Thymus (tissue), 11 donors: Measurements from ENCODE around the gene CCDC30. TPM values are rescaled to one million over a fixed set of nuclear protein-coding genes. Genes with fewer than 3 reads are reported as not detected.
A peak's percentile ranks its signal among the peaks of the same experiment; 100 is the strongest.

Experiments used
- DNase-seq, 9 donors: peaks; one replicate each; pipeline ENCODE4 v3.0.0-alpha.2; 2013; ENCODE audit warnings: low spot score in 9 of 9, low read depth in 6 of 9, missing footprints in 1 of 9
- H3K27ac ChIP-seq, 2 donors: one replicate each; pipeline ENCODE4 v1.5.1; 2013; ENCODE audit warnings: control low read depth in 1 of 2, low read depth in 1 of 2, low read length in 1 of 2, mild to moderate bottlenecking in 1 of 2, moderate library complexity in 1 of 2
- H3K27me3 ChIP-seq, 2 donors: one replicate each; pipeline ENCODE4 v1.5.1; 2013; ENCODE audit warnings: low read length in 1 of 2; ENCODE audit not compliant: control insufficient read depth in 2 of 2, insufficient read depth in 1 of 2
- H3K36me3 ChIP-seq, 2 donors: one replicate each; pipeline ENCODE4 v1.5.1; 2013; ENCODE audit warnings: low read length in 1 of 2, mild to moderate bottlenecking in 1 of 2, moderate library complexity in 1 of 2; ENCODE audit not compliant: control insufficient read depth in 2 of 2, insufficient read depth in 2 of 2
- H3K4me1 ChIP-seq, 2 donors: one replicate each; pipeline ENCODE4 v1.5.1; 2013; ENCODE audit warnings: low read length in 2 of 2; ENCODE audit not compliant: control insufficient read depth in 2 of 2, insufficient read depth in 2 of 2
- H3K4me3 ChIP-seq, 2 donors: one replicate each; pipeline ENCODE4 v1.5.1; 2013; ENCODE audit warnings: low read length in 2 of 2, control low read depth in 1 of 2, mild to moderate bottlenecking in 1 of 2
- H3K9me3 ChIP-seq, 2 donors: one replicate each; pipeline ENCODE4 v1.5.1; 2013; ENCODE audit warnings: low read length in 1 of 2, mild to moderate bottlenecking in 1 of 2; ENCODE audit not compliant: control insufficient read depth in 2 of 2, insufficient read depth in 1 of 2
- WGBS: extraction: QIAGEN DNeasy Blood & Tissue Kit; methylation state at CpG from one replicate; pipeline ENCODE4 v1.1.7; 2013; 5-methylcytosine and 5-hydroxymethylcytosine counted together
- polyA plus RNA-seq: library from polyadenylated mRNA; stranded (reverse); fragments of 200-250 nt; gene quantifications from one replicate; pipeline ENCODE4 v1.2.3, GENCODE V29; 2013
- total RNA-seq: library from RNA; stranded (reverse); fragments of 120-200 nt; gene quantifications from one replicate; pipeline ENCODE4 v1.2.4, GENCODE V29; 2013
- donor health status: healthy.

Gene CCDC30
- total and polyA plus RNA-seq, 2 donors, result 1.6 to 1.9 TPM

GRCh38 chr1:42639116-42639515 is 176.0 kb downstream of the CCDC30 start:
- H3K4me1 ChIP-seq, result no peaks in the 10 kb centered on the region
- no peak for DNase-seq
- no peak overlapping the region for H3K27ac ChIP-seq
- H3K9me3 ChIP-seq, result no peaks in the 10 kb centered on the region
- H3K36me3 ChIP-seq, result no peaks in the 10 kb centered on the region
- H3K27me3 ChIP-seq, result no peaks in the 10 kb centered on the region
- no peak overlapping the region for H3K4me3 ChIP-seq

- DNase-seq, result no peak
- no peak overlapping the region for H3K4me3 ChIP-seq
- no peak overlapping the region for H3K27ac ChIP-seq
- H3K4me1 ChIP-seq, result no peaks in the 10 kb centered on the region
- H3K27me3 ChIP-seq, result no peaks in the 10 kb centered on the region
- no peaks in the 10 kb centered on the region for H3K36me3 ChIP-seq
- WGBS, result 97% methylated on average over 2 of the region's 2 CpGs
- H3K9me3 ChIP-seq, result no peaks in the 10 kb centered on the region
Measured at GRCh38 chr1:42646056-42646455, 183.0 kb downstream of the CCDC30 start.

- Histone ChIP-seq H3K27me3 (no peaks in the 10 kb centered on the region), H3K27ac (peak overlapping the region; percentile 55 to 92), H3K36me3 (peaks cover 6 to 21% of the 10 kb centered on the region in 2 donors), H3K4me3 (no peak overlapping the region), H3K9me3 (no peaks in the 10 kb centered on the region), H3K4me1 (peaks cover 11 to 17% of the 10 kb centered on the region in 2 donors)
- peak in 1 of 9 donors; percentile 4 for DNase-seq
- WGBS, result 86% methylated on average over 5 of the region's 5 CpGs
Measured at GRCh38 chr1:42657201-42657600, 194.1 kb downstream of the CCDC30 start.

GRCh38 chr1:42657981-42658876 is 195.1 kb downstream of the CCDC30 start, which contains the start of gene PPIH:
Gene PPIH, plus strand, starts transcription at chr1:42658423. Its CDS starts 24 bp downstream, at chr1:42658447.
- peak within 1 kb of the TSS; percentile 83 to 92 for H3K27ac ChIP-seq
- H3K9me3 ChIP-seq, result no peaks in the 10 kb centered on the region

GRCh38 chr1:42658877-42659337 is 195.8 kb downstream of the CCDC30 start:
- Histone ChIP-seq H3K4me1 (peaks cover 11 to 17% of the 10 kb centered on the region in 2 donors), H3K9me3 (no peaks in the 10 kb centered on the region), H3K36me3 (peaks cover 7 to 30% of the 10 kb centered on the region in 2 donors), H3K27ac (peak overlapping the region in 1 of 2 donors; percentile 75), H3K27me3 (no peaks in the 10 kb centered on the region), H3K4me3 (peak overlapping the region; percentile 64 to 100)
- no peak for DNase-seq
- 15% methylated on average over 20 of the region's 20 CpGs for WGBS

More at GRCh38 chr1:42657981-42658876, 195.1 kb downstream of the CCDC30 start, which contains the start of gene PPIH:
- no peaks in the 10 kb centered on the region for H3K27me3 ChIP-seq
- under 1% methylated on average over 53 of the region's 53 CpGs for WGBS
- DNase-seq, result peak; percentile 83 to 97 (median 92)
- H3K4me3 ChIP-seq, result peak within 1 kb of the TSS; percentile 64 to 100
- peaks cover 7 to 23% of the 10 kb centered on the region in 2 donors for H3K36me3 ChIP-seq
- H3K4me1 ChIP-seq, result peaks cover 11 to 17% of the 10 kb centered on the region in 2 donors

GRCh38 chr1:42660907-42661500 is 197.9 kb downstream of the CCDC30 start:
- Histone ChIP-seq H3K27ac (no peak overlapping the region), H3K4me1 (peaks cover 11 to 17% of the 10 kb centered on the region in 2 donors), H3K36me3 (peaks cover 26 to 50% of the 10 kb centered on the region in 2 donors), H3K27me3 (no peaks in the 10 kb centered on the region), H3K9me3 (no peaks in the 10 kb centered on the region), H3K4me3 (no peak overlapping the region)
- 87% methylated on average over 3 of the region's 3 CpGs for WGBS
- DNase-seq, result no peak

GRCh38 chr1:42669936-42670335 is 206.8 kb downstream of the CCDC30 start:
- no peak overlapping the region for H3K4me3 ChIP-seq
- peaks cover 34 to 73% of the 10 kb centered on the region in 2 donors for H3K36me3 ChIP-seq
- H3K27me3 ChIP-seq, result no peaks in the 10 kb centered on the region
- DNase-seq, result no peak
- H3K9me3 ChIP-seq, result no peaks in the 10 kb centered on the region
- no peak overlapping the region for H3K27ac ChIP-seq
- WGBS, result over 99% methylated on average over 3 of the region's 3 CpGs
- no peaks in the 10 kb centered on the region for H3K4me1 ChIP-seq

GRCh38 chr1:42670425-42670824 is 207.3 kb downstream of the CCDC30 start:
- Histone ChIP-seq H3K27ac (no peak overlapping the region), H3K27me3 (no peaks in the 10 kb centered on the region), H3K9me3 (no peaks in the 10 kb centered on the region), H3K4me3 (no peak overlapping the region), H3K36me3 (peaks cover 32 to 75% of the 10 kb centered on the region in 2 donors), H3K4me1 (no peaks in the 10 kb centered on the region)
- no peak for DNase-seq
- 97% methylated on average over 4 of the region's 4 CpGs for WGBS

- H3K9me3 ChIP-seq, result no peaks in the 10 kb centered on the region
- H3K36me3 ChIP-seq, result peaks cover 13 to 51% of the 10 kb centered on the region in 2 donors
- no peak for DNase-seq
- no peaks in the 10 kb centered on the region for H3K27me3 ChIP-seq
- no peak overlapping the region for H3K27ac ChIP-seq
- H3K4me1 ChIP-seq, result no peaks in the 10 kb centered on the region
- H3K4me3 ChIP-seq, result no peak overlapping the region
Measured at GRCh38 chr1:42674214-42674613, 211.1 kb downstream of the CCDC30 start.
